ENCODE data around the gene PRELID3B. TPM values are rescaled to one million over a fixed set of nuclear protein-coding genes. Genes with fewer than 3 reads are reported as not detected.

Gene PRELID3B
- total and polyA plus RNA-seq, 2 of the 13 experiments (the other 11 are each of a cell fraction or from before 2014, with no cell fraction given), result 23.3 to 42.6 TPM

- TF ChIP-seq PBX2 (CRISPR knock-in tag; IDR thresholded peaks at IDR 0.05), result no peak
- TF ChIP-seq ZBTB39 (CRISPR knock-in tag; IDR thresholded peaks at IDR 0.05), result no peak
- no peak for TF ChIP-seq FOXA3 (CRISPR knock-in tag; IDR thresholded peaks at IDR 0.05)
- TF ChIP-seq ZNF343 (CRISPR knock-in tag; IDR thresholded peaks at IDR 0.05), result no peak
- TF ChIP-seq THYN1 (CRISPR knock-in tag; IDR thresholded peaks at IDR 0.05; ENCODE audit: borderline replicate concordance, low read depth), result no peak
- peak; percentile 78 for TF ChIP-seq ZBTB33 (CRISPR knock-in tag; IDR thresholded peaks at IDR 0.05)
- TF ChIP-seq CCDC6 (CRISPR knock-in tag; IDR thresholded peaks at IDR 0.05), result no peak
- TF ChIP-seq AGO2 (optimal IDR thresholded peaks at IDR 0.05; ENCODE audit: low read depth, low read length), result no peak
- TF ChIP-seq ZNF362 (CRISPR knock-in tag; IDR thresholded peaks at IDR 0.05; ENCODE audit: borderline replicate concordance), result peak; percentile 70; the same call in 1 of the 2 replicates
- no peak; the same call in 1 of the 2 replicates for TF ChIP-seq DMAP1 (CRISPR knock-in tag; IDR thresholded peaks at IDR 0.05)
- TF ChIP-seq HOXD1 (CRISPR knock-in tag; IDR thresholded peaks at IDR 0.05), result no peak
- TF ChIP-seq ZNF703 (CRISPR knock-in tag; IDR thresholded peaks at IDR 0.05; ENCODE audit: borderline replicate concordance), result no peak
- no peak for TF ChIP-seq ZFP36L2 (CRISPR knock-in tag; IDR thresholded peaks at IDR 0.05)
- no peak for TF ChIP-seq ZNF484 (CRISPR knock-in tag; IDR thresholded peaks at IDR 0.05; ENCODE audit: borderline replicate concordance, low read depth)
- TF ChIP-seq ZNF552 (CRISPR knock-in tag; IDR thresholded peaks at IDR 0.05; ENCODE audit: borderline replicate concordance), result no peak
- TF ChIP-seq HES4 (CRISPR knock-in tag; IDR thresholded peaks at IDR 0.05; ENCODE audit: borderline replicate concordance), result no peak
- no peak for TF ChIP-seq PAF1 (CRISPR knock-in tag; IDR thresholded peaks at IDR 0.05)
- TF ChIP-seq MAX (IDR thresholded peaks at IDR 0.05), result peak; percentile 10; the same call in 1 of the 2 replicates
- no peak for TF ChIP-seq ZNF589 (CRISPR knock-in tag; conservative IDR thresholded peaks at IDR 0.05)
- TF ChIP-seq SNAI1 (CRISPR knock-in tag; IDR thresholded peaks at IDR 0.05; ENCODE audit: borderline replicate concordance), result no peak
- no peak for TF ChIP-seq STAT5B (CRISPR knock-in tag; IDR thresholded peaks at IDR 0.05)
- no peak; the same call in 1 of the 2 replicates for TF ChIP-seq MEIS2 (CRISPR knock-in tag; IDR thresholded peaks at IDR 0.05)
- TF ChIP-seq ZNF766 (CRISPR knock-in tag; IDR thresholded peaks at IDR 0.05; ENCODE audit: borderline replicate concordance), result no peak
- TF ChIP-seq MZF1 (CRISPR knock-in tag; IDR thresholded peaks at IDR 0.05; ENCODE audit: borderline replicate concordance), result no peak
These were observed 31.4 kb downstream of the PRELID3B start (continued) for GRCh38 chr20:59010995-59011873.

Data from HepG2 (cell line).